ENCODE data around the gene B4GALT5. TPM values are rescaled to one million over a fixed set of nuclear protein-coding genes. Genes with fewer than 3 reads are reported as not detected.
"Not testable (repeated sequence)": the region's sequence is repeated elsewhere in the genome, so short reads cannot be mapped to it uniquely, and the experiment has no call there.

B4GALT5 gene
- polyA plus RNA-seq, 3 donors: 2.4 to 18.3 (median 2.7) TPM

DNA sequence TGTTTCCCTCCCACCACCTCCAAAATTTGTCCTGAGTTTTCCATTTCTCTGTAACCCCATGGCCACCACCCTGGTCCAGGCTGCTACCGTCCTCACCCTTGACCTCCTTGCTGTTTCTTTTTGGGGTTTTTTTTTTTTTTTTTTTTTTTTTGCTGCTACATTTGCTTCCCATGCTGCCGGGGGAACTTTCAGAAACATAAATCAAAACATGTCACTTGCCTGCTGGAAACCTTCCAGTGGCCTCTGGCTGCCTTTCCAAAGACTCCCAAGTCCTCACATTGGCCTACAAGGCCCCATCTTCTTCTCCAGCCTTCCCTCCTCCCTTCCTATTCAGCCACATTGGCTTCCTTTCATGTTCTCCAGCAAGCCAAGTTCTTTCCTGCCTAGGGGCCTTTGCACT lies 95.4 kb downstream of the B4GALT5 start:
- H2AFZ ChIP-seq (ENCODE audit: insufficient read depth, low read depth, low read length, poor library complexity, severe bottlenecking): no peak overlapping the region
- H3K27ac Mint-ChIP-seq: no peak overlapping the region
- H3K36me3 ChIP-seq (replicated peaks in 1 of 2; ENCODE audit: control insufficient read depth in 1 of 2, insufficient read depth in 2 of 2, low read length in 2 of 2): no peaks in the 10 kb centered on the region
- no peak overlapping the region for H3K9ac ChIP-seq (ENCODE audit: insufficient read depth, low read length, poor library complexity, severe bottlenecking)
- H3K27me3 ChIP-seq (ENCODE audit: control insufficient read depth in 2 of 2, insufficient read depth in 2 of 2, low read length in 2 of 2): no peaks in the 10 kb centered on the region
- no peak for DNase-seq
- TF ChIP-seq, protein P1, sequence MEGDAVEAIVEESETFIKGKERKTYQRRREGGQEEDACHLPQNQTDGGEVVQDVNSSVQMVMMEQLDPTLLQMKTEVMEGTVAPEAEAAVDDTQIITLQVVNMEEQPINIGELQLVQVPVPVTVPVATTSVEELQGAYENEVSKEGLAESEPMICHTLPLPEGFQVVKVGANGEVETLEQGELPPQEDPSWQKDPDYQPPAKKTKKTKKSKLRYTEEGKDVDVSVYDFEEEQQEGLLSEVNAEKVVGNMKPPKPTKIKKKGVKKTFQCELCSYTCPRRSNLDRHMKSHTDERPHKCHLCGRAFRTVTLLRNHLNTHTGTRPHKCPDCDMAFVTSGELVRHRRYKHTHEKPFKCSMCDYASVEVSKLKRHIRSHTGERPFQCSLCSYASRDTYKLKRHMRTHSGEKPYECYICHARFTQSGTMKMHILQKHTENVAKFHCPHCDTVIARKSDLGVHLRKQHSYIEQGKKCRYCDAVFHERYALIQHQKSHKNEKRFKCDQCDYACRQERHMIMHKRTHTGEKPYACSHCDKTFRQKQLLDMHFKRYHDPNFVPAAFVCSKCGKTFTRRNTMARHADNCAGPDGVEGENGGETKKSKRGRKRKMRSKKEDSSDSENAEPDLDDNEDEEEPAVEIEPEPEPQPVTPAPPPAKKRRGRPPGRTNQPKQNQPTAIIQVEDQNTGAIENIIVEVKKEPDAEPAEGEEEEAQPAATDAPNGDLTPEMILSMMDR (IDR thresholded peaks at IDR 0.05): no peak
- H4K20me1 ChIP-seq (ENCODE audit: insufficient read depth, low read length): no peaks in the 10 kb centered on the region
- no peaks in the 10 kb centered on the region for H3K4me1 ChIP-seq (ENCODE audit: control insufficient read depth in 1 of 2, insufficient read depth in 2 of 2, low read length in 2 of 2)
- WGBS (ENCODE audit: insufficient coverage): 10% methylated on average over 1 of the region's 2 CpGs
- H3K79me2 ChIP-seq (ENCODE audit: insufficient read depth, low read length): no peaks in the 10 kb centered on the region
- no peak overlapping the region for H3K4me3 ChIP-seq (replicated peaks in 1 of 3; ENCODE audit: low read depth in 2 of 3, low read length in 3 of 3)
- intact Hi-C loops (cut with micrococcal nuclease): no loop called here
- peaks cover 0 to 5% (median 3%) of the 10 kb centered on the region in 3 donors for H3K27me3 Mint-ChIP-seq (ENCODE audit: low read depth in 3 of 3)
- H3K9me3 ChIP-seq (replicated peaks in 1 of 2; ENCODE audit: control insufficient read depth in 1 of 2, insufficient read depth in 1 of 2, low read length in 2 of 2): no peaks in the 10 kb centered on the region
- peaks cover 0 to 6% (median 3%) of the 10 kb centered on the region in 7 donors for H3K9me3 Mint-ChIP-seq
- no peak overlapping the region for H3K4me3 Mint-ChIP-seq
- no peak overlapping the region for H3K4me2 ChIP-seq (replicated peaks; ENCODE audit: extremely low read depth, low read length, poor library complexity, severe bottlenecking)
- H3K4me1 Mint-ChIP-seq: peaks cover 6% of the 10 kb centered on the region
- no peaks in the 10 kb centered on the region for H3K36me3 Mint-ChIP-seq
- no peak overlapping the region for H3K27ac ChIP-seq (ENCODE audit: low read depth in 1 of 2, low read length in 2 of 2)

DNA sequence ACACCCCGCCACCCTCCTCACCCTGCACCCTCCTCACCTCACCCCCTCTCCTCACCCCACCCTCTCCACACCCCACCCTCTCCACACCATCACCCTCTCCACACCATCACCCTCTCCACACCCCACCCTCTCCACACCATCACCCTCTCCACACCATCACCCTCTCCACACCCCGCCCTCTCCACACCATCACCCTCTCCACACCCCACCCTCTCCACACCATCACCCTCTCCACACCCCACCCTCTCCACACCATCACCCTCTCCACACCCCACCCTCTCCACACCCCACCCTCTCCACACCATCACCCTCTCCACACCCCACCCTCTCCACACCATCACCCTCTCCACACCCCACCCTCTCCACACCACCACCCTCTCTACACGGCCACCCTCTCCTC lies 96.3 kb downstream of the B4GALT5 start:
- H2AFZ ChIP-seq (ENCODE audit: insufficient read depth, low read depth, low read length, poor library complexity, severe bottlenecking); H3K4me2 ChIP-seq (replicated peaks; ENCODE audit: extremely low read depth, low read length, poor library complexity, severe bottlenecking); H3K9me3 Mint-ChIP-seq; H3K27me3 Mint-ChIP-seq (ENCODE audit: low read depth in 3 of 3); H3K27me3 ChIP-seq (ENCODE audit: control insufficient read depth in 2 of 2, insufficient read depth in 2 of 2, low read length in 2 of 2); H3K4me1 Mint-ChIP-seq; H3K9ac ChIP-seq (ENCODE audit: insufficient read depth, low read length, poor library complexity, severe bottlenecking); DNase-seq; intact Hi-C loops (cut with micrococcal nuclease); H3K36me3 Mint-ChIP-seq; H3K4me3 ChIP-seq (replicated peaks in 1 of 3; ENCODE audit: low read depth in 2 of 3, low read length in 3 of 3); H3K79me2 ChIP-seq (ENCODE audit: insufficient read depth, low read length); H3K9me3 ChIP-seq (replicated peaks in 1 of 2; ENCODE audit: control insufficient read depth in 1 of 2, insufficient read depth in 1 of 2, low read length in 2 of 2); H4K20me1 ChIP-seq (ENCODE audit: insufficient read depth, low read length); H3K27ac Mint-ChIP-seq; H3K36me3 ChIP-seq (replicated peaks in 1 of 2; ENCODE audit: control insufficient read depth in 1 of 2, insufficient read depth in 2 of 2, low read length in 2 of 2); H3K27ac ChIP-seq (ENCODE audit: low read depth in 1 of 2, low read length in 2 of 2); H3K4me1 ChIP-seq (ENCODE audit: control insufficient read depth in 1 of 2, insufficient read depth in 2 of 2, low read length in 2 of 2); H3K4me3 Mint-ChIP-seq: not testable (repeated sequence)
- WGBS (ENCODE audit: insufficient coverage): 51% methylated on average over 2 of the region's 3 CpGs

Data from CD14-positive monocyte (primary cell).